G401 (cell line): ENCODE measurements around the gene CMIP. TPM values are rescaled to one million over a fixed set of nuclear protein-coding genes. Genes with fewer than 3 reads are reported as not detected.

Source experiments
- DNase-seq: peaks from one replicate; pipeline ENCODE4 v3.0.0-alpha.2; 2015; ENCODE audit warnings: low spot score
- in situ Hi-C: cut with HindIII; loops from 2 replicates; pipeline ENCODE4 v1.10.0; 2016; ENCODE audit warnings: low sequenced_read_pairs, mixed read lengths
- total RNA-seq: library from RNA; depleted of rRNA; stranded (reverse); fragments of >200 nt; shearing (Covaris generic); gene quantifications from 2 replicates; pipeline ENCODE4 v1.2.3, GENCODE V29; 2014

CMIP gene
- total RNA-seq, 1 experiment from 2014 or later, result 8.6 TPM

DNA sequence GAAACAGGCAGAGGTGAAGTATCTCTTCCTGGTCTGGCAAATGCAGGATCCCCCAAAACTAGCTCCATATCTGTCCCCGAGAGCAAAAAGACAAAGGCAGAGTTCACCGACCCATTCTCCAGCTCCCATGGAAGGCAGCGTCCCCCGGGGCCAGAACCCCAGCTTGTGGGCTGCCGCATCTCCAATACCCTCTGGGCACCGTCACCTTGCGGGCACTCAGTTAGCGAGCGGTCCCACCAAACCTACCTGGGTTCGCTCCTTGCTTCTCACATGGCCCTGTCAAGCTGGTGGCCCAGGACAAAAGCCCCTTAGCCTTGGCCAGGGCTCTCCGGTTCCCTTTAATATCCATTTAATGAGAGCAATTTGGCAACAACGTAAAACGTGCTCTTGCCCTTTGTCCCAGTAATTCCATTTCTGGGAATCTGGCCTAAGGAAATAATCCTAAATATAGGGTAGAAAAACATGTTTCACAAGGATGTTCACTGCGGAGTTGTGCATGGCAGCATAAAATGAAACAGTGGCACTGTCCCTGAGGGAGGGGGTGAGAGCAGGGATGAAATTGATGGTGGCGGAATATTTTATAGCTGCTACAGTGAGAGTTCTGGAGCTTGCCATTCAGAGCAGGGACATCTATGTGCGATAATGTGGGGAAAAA lies 157.1 kb downstream of the CMIP start:
- no peak for DNase-seq
- in situ Hi-C loops, result no loop called here

DNA sequence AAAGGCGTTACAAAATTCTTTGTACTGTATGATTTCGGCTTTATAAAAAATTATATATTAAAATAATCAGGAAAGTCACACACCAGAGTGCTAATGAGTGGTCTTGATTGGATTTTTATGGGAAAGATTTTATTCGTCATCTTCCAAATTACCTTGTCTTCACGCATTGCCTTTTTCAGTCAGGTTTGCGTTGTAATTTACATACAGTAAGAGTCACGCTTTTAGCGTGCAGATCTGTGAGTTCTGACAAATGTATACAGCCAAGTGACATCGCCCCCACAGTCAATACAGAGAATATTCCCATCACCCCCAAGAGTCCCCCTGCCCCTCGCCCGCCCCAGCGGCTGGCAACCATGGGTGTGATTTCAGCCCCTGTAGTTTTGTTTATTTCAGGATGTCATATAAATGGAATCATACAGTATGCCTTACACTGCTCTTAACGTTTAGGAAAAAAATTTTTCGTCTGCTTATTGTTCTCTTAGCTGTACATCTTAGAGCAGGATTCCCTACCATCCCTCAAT lies 157.7 kb downstream of the CMIP start:
- in situ Hi-C loops, result no loop called here

DNA sequence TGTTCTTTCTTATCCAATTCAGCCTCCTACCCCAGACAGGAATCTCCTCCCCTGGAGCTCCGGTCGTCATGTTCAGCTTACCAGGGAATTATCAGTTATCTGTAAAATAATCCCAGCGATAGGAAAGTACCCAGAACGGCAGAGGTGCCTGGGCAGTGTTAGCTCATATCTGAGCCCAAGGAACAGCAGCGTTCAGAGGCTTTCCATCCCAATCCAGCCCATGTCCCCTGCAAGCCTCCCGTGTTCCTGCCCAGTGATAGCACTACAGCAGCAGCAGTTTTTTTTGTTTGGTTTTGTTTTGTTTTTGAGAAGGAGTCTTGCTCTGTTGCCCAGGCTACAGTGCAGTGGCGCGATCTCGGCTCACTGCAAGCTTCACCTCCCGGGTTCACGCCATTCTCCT lies 158.2 kb downstream of the CMIP start:
- in situ Hi-C loops, result no loop called here
- no peak for DNase-seq

More for the DNA sequence above, 157.7 kb downstream of the CMIP start:
- DNase-seq, result no peak

DNA sequence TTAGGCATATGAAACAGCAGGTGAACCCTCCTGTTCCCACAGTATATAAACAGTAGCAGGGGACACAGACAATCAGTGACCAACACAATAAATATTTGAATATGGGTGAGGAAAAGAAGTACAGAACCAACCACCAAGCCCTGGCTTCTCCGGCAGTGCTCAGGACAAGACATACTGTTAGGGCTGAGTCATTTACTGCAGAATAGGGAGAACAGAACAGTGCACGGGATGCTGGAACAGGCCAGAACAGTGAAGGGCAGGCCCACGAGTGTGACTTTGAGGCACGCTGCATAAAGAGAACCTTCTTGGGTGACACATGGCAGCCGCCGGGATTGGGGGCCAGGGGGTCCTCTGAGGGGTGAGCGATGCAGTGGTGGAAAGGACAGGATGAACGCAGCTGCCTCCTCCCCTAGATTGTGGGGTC lies 160.4 kb downstream of the CMIP start:
- no peak for DNase-seq
- in situ Hi-C loops, result no loop called here

DNA sequence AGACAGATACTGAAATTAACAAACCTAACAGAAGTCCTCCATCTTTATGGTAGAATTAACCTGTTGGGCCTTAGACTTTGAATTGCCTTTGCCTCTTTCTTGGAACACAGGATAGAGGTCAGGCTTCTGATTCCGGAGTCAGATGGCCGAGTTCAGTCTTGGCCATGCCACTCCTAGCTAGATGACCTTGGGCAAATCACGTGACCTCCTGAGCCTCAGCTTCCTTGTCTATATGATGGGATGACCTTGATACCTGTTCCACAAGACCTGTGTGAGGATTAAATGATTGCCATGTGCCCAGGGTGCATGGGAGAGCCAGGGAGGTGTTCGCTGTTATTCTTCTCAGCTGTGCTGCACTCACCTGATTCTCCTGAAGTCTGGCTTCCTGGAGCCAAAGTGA lies 161.4 kb downstream of the CMIP start:
- no peak for DNase-seq
- in situ Hi-C loops, result no loop called here

DNA sequence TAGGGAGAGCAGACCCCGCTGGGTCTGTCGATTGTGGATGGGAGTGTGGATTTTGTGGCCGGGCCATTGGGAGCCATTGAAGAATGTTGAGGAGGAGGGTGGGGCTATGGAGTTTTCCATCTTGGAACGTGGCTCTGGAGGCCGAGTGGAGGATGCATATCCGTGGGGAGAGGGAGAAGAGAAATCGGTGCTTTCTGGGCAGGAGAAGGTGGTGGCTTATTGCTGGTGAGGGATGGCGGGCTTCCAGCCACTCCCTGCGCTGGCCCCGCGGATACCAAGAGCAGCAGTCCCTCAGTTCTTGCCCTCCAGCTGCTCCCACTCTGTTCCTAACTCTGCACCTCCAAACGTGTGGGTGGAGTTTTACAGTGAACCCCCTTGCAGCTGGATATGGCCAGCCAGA lies 162.4 kb downstream of the CMIP start:
- in situ Hi-C loops, result no loop called here
- no peak for DNase-seq

DNA sequence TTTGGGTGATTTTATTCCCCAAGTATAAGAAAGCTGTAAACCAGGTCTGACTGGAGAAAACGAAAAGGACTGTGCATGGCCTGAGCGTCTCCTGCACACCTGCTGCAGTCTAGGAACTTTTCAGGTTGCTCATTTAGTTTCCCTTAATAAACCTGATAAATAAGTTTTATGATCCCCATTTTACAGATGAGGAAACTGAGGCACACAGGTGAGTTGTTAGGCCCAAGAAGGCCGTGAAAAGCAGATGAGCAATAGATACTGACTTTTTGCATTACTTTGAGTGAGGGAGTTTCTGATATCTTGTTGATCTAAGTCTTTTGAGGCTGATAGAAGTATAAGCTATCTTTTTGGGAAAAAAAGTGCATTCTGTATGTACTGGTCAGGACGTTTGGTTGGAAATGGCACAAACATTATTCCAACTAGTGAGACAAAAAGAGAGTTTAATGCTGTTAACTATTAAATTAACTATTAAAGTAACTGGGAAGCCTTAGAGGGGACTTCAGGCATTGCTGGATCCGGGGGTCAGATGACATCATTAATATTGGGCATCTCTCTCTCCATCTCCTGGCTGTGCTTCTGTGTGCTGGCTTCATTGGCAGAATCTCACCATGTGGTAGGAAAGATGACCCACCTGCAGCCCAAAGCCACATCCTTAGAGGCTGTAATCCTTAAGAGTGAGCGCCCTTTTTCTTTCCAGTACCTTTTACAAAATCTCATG lies 163.4 kb downstream of the CMIP start:
- DNase-seq, result no peak
- in situ Hi-C loops, result no loop called here

DNA sequence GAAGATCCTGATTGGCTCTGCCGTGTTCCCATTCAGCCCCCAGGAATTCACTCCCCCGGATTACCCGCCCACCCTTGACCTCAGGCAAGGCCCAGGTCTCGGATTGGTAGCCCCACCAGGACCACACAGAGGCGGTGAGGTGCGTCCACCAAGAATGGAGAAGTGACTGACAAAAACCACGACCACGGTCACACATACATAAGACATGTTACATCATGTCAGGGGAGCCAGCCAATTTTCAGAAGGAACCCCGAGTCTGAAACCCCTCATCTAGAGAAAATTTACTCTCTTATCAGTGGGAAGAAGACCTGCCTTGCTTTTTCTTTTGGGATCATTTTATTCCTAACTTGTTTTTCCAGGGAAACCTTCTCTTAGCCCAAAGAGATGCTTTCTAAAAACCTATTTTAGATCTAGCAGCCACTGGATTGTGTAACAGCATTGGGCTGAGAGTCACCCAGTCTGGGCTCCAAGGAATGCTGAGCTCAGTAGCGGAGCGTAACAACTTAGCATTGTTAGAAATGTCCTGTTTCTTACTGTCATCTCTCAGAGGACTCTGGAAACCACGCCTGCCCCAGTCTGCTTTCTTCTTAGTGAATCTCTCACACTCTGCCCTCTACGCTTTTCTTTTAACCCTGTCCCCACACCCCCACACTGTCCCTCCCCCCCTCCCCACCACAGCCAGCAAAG lies 164.1 kb downstream of the CMIP start:
- DNase-seq, result no peak
- in situ Hi-C loops, result no loop called here

DNA sequence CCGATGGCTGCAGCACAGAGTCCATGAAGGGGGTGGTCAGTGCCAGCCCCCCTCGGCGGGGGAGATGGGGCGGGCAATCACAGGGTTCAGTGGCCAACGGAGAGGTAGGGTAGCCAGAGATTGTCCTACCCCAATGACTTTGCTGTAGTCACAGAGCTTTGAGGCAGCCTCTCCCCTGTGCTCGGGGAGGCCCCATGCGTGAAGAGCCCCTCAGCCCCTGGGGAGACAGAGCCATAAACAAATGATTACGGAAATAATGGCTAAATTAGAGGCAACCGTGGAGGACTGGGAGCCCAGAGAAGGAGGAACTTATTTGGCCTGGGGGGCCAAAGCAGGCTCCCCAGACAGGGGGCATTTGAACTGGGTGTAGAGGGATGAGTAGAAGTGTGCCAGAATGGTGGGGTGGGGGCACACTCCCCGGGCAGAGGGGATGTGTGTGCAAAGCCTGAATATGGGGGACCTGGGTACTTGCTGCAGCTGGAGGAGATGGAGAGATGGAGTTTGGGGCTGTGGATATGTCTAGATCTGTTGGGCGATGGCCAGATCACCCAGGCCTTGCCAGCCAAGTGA lies 164.8 kb downstream of the CMIP start:
- no peak for DNase-seq
- in situ Hi-C loops, result no loop called here

DNA sequence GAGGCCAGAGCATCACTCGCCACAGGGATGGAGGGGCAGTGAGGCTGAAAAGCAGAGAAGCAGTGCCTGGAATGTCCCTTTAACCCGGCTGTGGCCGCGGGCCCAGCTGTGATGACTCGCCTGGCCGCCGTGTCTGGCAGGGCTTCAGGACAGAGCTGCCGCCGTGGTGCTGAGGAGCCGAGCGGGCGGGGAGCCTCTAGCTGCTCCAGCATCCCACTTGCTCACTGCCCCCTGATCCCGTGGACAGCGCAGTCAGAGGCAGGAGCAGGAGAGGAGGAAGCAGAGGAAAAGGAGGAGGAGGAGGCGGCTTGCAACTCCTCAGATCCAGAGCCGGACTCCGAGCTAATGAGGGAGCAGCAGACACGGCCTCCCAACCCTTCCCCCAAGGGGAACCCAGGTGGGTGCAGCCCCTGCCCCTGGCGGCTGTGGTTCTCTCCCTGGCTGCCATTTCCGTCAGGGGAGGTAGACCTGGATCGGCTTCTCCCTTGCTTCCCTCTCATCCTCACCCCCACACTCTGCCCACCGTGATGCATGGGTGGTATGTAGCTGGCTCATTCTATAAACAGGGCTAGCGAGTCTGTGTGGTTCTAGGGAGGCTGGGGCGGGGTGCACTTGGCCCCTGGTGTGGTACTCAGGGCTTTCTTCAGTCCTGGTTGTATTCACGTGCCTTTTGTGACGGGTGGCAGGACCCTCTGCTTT lies 165.7 kb downstream of the CMIP start:
- DNase-seq, result no peak
- in situ Hi-C loops, result no loop called here

DNA sequence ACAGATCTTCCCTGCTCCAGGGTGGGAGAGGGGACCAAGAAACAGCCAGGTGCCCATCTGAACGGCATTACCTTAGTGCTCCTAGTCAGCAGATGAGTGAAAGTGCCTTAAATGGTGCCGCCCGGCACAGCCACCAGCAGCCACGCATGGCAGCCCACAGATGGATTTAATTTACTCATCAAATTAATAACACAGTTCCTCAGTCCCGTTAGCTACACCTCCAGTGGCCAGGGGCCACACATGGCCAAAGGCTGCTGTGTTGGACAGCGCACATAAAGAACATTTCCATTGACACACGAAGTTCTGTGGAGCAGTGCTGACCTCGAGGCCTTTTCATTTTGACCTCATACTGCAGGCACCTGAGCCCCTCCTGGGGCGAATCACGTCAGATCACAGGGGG lies 166.3 kb downstream of the CMIP start:
- in situ Hi-C loops, result no loop called here
- no peak for DNase-seq

DNA sequence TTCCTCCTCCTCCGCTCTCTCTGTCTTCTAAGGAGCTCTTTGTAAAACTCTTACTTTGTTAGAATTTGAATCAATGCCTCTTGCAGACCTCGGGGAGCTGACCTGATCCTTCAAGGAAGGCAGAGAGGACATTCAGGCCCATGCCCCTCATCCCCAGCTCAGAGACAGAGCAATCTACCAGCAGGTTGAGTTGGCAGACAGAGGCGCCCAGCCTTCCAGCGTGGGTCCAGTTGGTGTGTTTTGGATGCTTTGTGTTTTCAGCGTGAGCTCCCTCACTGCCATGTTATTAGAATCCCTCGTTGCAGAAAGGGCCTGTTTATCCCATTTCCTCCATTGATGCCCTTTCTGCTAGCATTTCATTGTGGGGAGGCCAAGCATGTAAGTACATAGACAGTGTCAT lies 167.1 kb downstream of the CMIP start:
- peak; percentile 19 for DNase-seq
- in situ Hi-C loops, result no loop called here

DNA sequence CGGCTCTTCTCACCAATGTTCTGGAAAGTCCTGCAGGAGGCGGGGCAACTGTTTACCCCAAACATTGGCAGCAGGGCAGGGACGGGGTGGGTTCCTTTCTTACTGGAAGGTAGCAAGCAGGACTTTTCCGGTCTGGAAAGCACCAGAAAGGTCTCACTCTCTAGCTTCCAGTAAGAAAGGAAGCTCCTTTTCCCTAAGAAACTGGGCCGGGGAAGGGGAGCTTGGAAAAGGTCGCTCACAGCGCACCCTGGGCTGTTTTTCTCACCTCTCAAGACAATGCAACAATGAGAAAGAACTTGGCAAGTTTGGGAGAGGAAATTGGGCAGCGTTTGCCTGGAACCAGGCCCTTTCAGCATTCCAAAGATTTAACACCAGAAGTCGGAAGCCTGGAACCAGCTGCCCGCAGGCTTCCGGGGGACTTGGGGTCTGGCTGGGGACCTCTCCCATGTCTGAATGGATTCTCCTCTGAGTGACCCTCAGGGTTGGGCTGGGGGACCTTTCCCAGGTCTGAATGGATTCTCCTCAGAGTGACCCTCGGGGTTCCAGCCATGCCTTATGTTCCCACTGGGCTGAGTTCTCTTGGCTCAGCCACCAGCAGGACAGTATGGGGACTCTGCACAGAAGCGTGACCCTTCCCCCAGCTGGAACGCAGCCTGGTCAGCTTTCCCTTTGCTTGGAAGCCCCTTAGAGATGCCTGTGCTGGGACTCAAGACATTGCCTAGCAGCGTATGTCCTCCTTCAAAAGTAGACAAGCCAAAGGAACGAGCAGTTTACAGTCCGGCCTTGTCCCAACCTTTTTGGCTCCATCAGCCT lies 167.9 kb downstream of the CMIP start:
- peak; percentile 27 for DNase-seq
- in situ Hi-C loops, result no loop called here

DNA sequence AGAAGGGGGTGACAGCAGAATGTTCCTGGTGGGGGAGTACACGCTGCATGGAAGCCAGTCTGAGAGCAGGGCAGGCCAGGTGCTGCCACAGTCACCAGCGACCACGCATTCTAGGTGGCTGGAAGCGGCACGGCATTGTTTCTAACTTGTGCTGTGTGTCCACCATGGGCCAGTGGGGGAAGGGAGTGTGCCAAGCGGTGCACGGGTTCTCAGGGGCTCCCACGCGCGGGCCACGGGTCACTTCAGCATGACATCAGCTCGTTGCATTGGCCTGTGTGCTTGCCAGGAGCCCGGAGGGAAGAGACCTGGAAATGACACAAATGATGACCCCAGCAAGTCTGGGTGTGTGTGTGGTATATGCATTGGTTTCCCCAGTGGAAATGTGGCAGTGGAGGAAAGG lies 169.6 kb downstream of the CMIP start:
- in situ Hi-C loops, result no loop called here
- no peak for DNase-seq

DNA sequence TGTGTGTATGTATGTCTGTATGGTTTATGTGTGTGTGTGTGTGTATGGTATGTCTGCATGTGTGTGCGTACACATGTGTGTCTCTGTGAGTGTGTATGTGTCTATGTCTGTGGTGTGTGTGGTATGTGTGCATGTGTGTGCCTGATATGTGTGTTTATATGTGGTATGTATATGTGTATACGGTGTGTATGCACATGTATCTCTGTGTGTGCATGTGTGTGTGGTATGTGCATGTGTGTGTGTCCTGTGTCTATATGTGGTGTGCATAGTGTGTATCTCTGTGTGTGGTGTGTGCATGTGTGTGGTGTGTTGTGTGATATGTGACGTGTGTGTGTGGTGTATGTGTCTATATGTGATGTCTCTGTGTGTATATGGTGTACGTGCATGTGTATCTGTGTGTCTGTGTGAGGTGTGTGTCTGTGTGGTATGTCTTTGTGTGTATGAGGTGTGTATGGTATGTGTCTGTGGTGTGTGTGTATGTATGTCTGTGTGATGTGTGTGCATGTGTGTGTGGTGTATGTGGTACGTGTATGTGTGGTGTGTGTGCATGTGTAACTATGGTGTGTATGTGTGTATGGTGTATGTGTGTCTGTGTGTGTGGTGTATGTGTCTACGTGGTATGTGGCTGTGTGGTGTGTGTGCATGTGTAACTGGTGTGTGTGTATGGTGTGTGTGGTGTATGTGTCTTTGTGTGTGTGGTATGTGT lies 170.2 kb downstream of the CMIP start:
- in situ Hi-C loops, result no loop called here
- no peak for DNase-seq

DNA sequence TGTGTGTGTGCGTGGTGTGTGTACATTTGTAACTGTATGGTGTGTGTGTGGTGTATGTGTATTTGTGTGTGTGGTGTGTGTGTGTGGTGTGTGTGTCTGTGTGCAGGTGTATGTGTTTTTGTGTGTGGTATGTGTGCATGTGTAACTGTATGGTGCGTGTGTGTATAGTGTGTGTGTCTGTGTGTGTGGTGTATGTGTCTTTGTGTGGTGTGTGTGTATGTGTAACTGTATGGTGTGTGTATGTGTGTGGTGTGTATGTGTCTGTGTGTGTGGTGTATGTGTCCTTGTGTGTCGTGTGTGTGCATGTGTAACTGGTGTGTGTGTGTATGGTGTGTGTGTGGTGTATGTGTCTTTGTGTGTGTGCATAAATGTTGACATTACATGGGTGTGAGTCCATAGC lies 170.8 kb downstream of the CMIP start:
- no peak for DNase-seq
- in situ Hi-C loops, result no loop called here

DNA sequence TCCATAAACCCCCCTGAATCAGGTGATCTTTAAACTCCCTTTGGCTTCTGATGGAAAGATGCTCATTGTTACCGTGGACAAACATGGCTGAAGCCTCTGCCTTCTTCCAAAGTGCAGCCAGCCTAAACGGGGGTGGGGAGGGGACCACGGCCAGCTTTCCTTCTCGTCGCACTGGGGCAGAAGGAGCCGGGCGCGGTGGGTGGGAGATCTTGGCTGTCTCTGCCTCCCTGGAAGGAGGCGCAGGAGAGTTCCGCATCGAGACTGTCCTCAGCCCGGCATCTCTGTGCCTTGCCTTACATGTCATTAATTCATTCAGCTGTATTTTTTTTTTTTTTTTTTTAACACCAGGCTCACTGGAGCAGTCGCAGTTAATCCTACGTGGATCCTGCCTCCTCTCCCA lies 171.2 kb downstream of the CMIP start:
- in situ Hi-C loops, result no loop called here
- no peak for DNase-seq
